ENCODE results near the gene TMEM178A. TPM values are rescaled to one million over a fixed set of nuclear protein-coding genes. Genes with fewer than 3 reads are reported as not detected.
A peak's percentile ranks its signal among the peaks of the same experiment; 100 is the strongest.

Gene TMEM178A
- polyA plus RNA-seq, 2 of the 4 experiments (the other 2 are of a cell fraction) = 0.13 to 0.87 TPM

DNA sequence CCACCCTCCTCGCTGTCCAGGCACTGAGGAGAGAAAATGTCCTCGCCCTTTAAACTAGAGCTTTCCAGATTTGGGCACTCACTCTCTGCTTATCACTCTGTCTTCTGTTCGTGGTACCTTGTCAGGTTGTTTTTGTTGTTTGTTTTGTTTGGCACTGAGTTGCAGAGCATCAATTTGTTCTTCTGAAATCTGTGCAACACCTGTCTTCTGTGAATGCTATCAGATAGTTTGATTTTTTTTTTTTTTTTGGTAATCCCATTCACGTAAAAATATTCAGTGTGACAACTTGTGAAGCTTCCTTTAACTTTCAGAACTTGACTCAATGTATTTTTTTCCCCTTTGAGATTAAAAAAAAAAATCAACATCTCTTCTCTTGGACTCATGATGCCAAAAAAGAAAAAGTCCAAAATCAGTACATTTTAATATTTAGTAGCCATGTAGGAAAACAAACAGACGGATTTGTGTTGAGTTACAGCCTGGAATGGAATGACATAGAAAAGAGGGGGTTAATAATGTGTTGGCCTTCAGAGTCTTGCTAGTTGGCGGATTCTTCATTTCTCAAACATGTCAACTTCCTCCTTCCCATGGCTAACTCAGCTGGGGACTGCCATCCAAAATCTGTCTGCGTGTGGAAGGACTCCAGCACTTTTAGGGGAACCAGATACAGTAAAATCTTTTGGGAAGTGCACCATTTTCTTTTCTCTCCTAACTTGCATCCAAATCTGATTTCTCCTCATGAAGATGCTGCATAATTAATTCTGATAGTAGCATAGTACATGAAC is 1.6 kb downstream of the TMEM178A start:
- POLR2A ChIA-PET = no interaction called here
- H3K9me3 ChIP-seq = 0 out of 3 replicates have a peak, but pooled peaks cover 2% of the 10 kb centered on the region
- H3K27ac ChIP-seq = no peak overlapping the region
- no peak for TF ChIP-seq MAZ (IDR thresholded peaks at IDR 0.05; ENCODE audit: borderline replicate concordance, low read depth, low read length)
- no peak for TF ChIP-seq CHD2 (IDR thresholded peaks at IDR 0.05; ENCODE audit: low read length, partially characterized antibody)
- TF ChIP-seq, protein P1, sequence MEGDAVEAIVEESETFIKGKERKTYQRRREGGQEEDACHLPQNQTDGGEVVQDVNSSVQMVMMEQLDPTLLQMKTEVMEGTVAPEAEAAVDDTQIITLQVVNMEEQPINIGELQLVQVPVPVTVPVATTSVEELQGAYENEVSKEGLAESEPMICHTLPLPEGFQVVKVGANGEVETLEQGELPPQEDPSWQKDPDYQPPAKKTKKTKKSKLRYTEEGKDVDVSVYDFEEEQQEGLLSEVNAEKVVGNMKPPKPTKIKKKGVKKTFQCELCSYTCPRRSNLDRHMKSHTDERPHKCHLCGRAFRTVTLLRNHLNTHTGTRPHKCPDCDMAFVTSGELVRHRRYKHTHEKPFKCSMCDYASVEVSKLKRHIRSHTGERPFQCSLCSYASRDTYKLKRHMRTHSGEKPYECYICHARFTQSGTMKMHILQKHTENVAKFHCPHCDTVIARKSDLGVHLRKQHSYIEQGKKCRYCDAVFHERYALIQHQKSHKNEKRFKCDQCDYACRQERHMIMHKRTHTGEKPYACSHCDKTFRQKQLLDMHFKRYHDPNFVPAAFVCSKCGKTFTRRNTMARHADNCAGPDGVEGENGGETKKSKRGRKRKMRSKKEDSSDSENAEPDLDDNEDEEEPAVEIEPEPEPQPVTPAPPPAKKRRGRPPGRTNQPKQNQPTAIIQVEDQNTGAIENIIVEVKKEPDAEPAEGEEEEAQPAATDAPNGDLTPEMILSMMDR (IDR thresholded peaks at IDR 0.05) = no peak
- TF ChIP-seq, protein P2, sequence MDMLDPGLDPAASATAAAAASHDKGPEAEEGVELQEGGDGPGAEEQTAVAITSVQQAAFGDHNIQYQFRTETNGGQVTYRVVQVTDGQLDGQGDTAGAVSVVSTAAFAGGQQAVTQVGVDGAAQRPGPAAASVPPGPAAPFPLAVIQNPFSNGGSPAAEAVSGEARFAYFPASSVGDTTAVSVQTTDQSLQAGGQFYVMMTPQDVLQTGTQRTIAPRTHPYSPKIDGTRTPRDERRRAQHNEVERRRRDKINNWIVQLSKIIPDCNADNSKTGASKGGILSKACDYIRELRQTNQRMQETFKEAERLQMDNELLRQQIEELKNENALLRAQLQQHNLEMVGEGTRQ (IDR thresholded peaks at IDR 0.05) = no peak
- no peak for TF ChIP-seq EHF (CRISPR knock-in tag; IDR thresholded peaks at IDR 0.05)
- no peak for TF ChIP-seq EP300 (IDR thresholded peaks at IDR 0.05)
- TF ChIP-seq RCOR1 (IDR thresholded peaks at IDR 0.05; ENCODE audit: low read depth, low read length) = no peak
- TF ChIP-seq CBX8 (IDR thresholded peaks at IDR 0.05) = no peak; the same call in 1 of the 2 replicates
- no peak for TF ChIP-seq ZFP36 (IDR thresholded peaks at IDR 0.05; ENCODE audit: borderline replicate concordance, partially characterized antibody)
- TF ChIP-seq HDAC2 (IDR thresholded peaks at IDR 0.05) = no peak
- TF ChIP-seq FOXS1 (CRISPR knock-in tag; IDR thresholded peaks at IDR 0.05) = no peak
- no peak; the same call in 1 of the 2 replicates for TF ChIP-seq RNF2 (IDR thresholded peaks at IDR 0.05; ENCODE audit: borderline replicate concordance, low read depth)
- TF ChIP-seq, protein P3, sequence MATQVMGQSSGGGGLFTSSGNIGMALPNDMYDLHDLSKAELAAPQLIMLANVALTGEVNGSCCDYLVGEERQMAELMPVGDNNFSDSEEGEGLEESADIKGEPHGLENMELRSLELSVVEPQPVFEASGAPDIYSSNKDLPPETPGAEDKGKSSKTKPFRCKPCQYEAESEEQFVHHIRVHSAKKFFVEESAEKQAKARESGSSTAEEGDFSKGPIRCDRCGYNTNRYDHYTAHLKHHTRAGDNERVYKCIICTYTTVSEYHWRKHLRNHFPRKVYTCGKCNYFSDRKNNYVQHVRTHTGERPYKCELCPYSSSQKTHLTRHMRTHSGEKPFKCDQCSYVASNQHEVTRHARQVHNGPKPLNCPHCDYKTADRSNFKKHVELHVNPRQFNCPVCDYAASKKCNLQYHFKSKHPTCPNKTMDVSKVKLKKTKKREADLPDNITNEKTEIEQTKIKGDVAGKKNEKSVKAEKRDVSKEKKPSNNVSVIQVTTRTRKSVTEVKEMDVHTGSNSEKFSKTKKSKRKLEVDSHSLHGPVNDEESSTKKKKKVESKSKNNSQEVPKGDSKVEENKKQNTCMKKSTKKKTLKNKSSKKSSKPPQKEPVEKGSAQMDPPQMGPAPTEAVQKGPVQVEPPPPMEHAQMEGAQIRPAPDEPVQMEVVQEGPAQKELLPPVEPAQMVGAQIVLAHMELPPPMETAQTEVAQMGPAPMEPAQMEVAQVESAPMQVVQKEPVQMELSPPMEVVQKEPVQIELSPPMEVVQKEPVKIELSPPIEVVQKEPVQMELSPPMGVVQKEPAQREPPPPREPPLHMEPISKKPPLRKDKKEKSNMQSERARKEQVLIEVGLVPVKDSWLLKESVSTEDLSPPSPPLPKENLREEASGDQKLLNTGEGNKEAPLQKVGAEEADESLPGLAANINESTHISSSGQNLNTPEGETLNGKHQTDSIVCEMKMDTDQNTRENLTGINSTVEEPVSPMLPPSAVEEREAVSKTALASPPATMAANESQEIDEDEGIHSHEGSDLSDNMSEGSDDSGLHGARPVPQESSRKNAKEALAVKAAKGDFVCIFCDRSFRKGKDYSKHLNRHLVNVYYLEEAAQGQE (IDR thresholded peaks at IDR 0.05) = no peak
- TF ChIP-seq NFE2L2 (conservative IDR thresholded peaks at IDR 0.05; ENCODE audit: low read length) = no peak
- no peak for TF ChIP-seq MAFK (IDR thresholded peaks at IDR 0.05; ENCODE audit: partially characterized antibody)
- TF ChIP-seq POLR2AphosphoS2 (conservative IDR thresholded peaks at IDR 0.05; ENCODE audit: low read length) = no peak
- TF ChIP-seq ZNF302 (CRISPR knock-in tag; IDR thresholded peaks at IDR 0.05) = no peak
- TF ChIP-seq HEYL (CRISPR knock-in tag; IDR thresholded peaks at IDR 0.05) = no peak
- peak overlapping the region; percentile 98 for H3K4me2 ChIP-seq
- CTCF ChIA-PET = no interaction called here
- H3K4me3 ChIP-seq = no peak overlapping the region; the same call in 2 of the 3 replicates
- WGBS (ENCODE audit: missing lambda C conversion rate) = 44% methylated on average over 7 of the region's 7 CpGs
- ATAC-seq = peak in 1 of 2 experiments; percentile 8; a peak in 1 of 6 replicates
- DNase-seq (ENCODE audit: low read depth in 1 of 2, low spot score in 1 of 2) = no peak
- no peak for FAIRE-seq
- peaks cover 4% of the 10 kb centered on the region; the same call in 2 of the 3 replicates for H3K4me1 ChIP-seq

DNA sequence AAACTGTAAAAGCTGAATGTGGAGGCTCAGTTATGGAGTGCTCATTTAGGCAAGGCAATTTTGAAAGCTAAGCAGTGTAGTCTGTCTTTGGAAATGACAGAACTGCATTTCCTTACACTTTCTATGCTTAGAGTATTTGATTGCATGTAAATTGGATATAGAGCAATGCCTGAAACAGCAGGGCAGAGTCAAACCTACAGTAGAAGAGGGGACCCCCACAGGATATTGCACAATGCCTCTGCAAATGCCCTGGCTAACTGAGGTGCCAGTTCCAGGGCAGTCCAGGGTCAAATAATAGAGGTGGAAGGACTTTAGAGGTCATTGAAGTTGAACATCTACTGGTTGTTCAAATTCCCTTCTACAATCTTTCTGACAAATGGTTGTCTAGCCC is 2.2 kb downstream of the TMEM178A start:
- TF ChIP-seq CEBPB (IDR thresholded peaks at IDR 0.05) (0 out of 4 replicates have a peak, but pooled peaks of 1 of the 2 experiments have one; percentile 19), CBX2 (IDR thresholded peaks at IDR 0.05; ENCODE audit: borderline replicate concordance, low read depth) (no peak)
- POLR2A ChIA-PET = no interaction called here
- no peak for FAIRE-seq
- no peak for DNase-seq (ENCODE audit: low read depth in 1 of 2, low spot score in 1 of 2)
- Histone ChIP-seq H3K4me1 (peaks cover 4% of the 10 kb centered on the region; the same call in 2 of the 3 replicates), H3K4me2 (no peak overlapping the region), H3K9me3 (0 out of 3 replicates have a peak, but pooled peaks cover 2% of the 10 kb centered on the region), H3K27ac (no peak overlapping the region), H3K4me3 (no peak overlapping the region)
- CTCF ChIA-PET = no interaction called here
- ATAC-seq = no peak
